H9 (cell line): ENCODE measurements around the gene GPX7. TPM values are rescaled to one million over a fixed set of nuclear protein-coding genes. Genes with fewer than 3 reads are reported as not detected.

Source experiments
- DNase-seq: peaks from one replicate; pipeline ENCODE4 v3.0.0-alpha.2; 2017
- H2AFZ ChIP-seq: one replicate; pipeline ENCODE4 v1.6.1; 2013; ENCODE audit warnings: mild to moderate bottlenecking, low read length, control low read depth, moderate library complexity
- H2AK5ac ChIP-seq: 2 replicates; pipeline ENCODE4 v1.6.1; 2013; ENCODE audit warnings: low read length, control low read depth, mixed read lengths; ENCODE audit not compliant: insufficient read length
- H2BK120ac ChIP-seq: one replicate; pipeline ENCODE4 v1.6.1; 2013; ENCODE audit warnings: low read depth, mild to moderate bottlenecking, low read length, control low read depth, inconsistent platforms; ENCODE audit not compliant: poor library complexity, severe bottlenecking
- H2BK12ac ChIP-seq: 2 replicates; pipeline ENCODE4 v1.6.1; 2013; ENCODE audit warnings: low read length, control low read depth, mixed read lengths, low read depth; ENCODE audit not compliant: insufficient read length
- H2BK15ac ChIP-seq: 2 replicates; pipeline ENCODE4 v1.6.1; 2013; ENCODE audit warnings: low read depth, low read length, control low read depth
- H2BK20ac ChIP-seq: one replicate; pipeline ENCODE4 v1.6.1; 2013; ENCODE audit warnings: low read depth, mild to moderate bottlenecking, low read length, control low read depth, inconsistent platforms; ENCODE audit not compliant: poor library complexity, severe bottlenecking
- H2BK5ac ChIP-seq: 2 replicates; pipeline ENCODE4 v1.6.1; 2013; ENCODE audit warnings: low read length, control low read depth, mixed read lengths; ENCODE audit not compliant: insufficient read length
- H3K14ac ChIP-seq: 2 replicates; pipeline ENCODE4 v1.6.1; 2013; ENCODE audit warnings: low read length, control low read depth; ENCODE audit not compliant: insufficient read depth
- H3K18ac ChIP-seq: 2 replicates; pipeline ENCODE4 v1.6.1; 2013; ENCODE audit warnings: low read depth, mild to moderate bottlenecking, mixed read lengths, low read length, control low read depth; ENCODE audit not compliant: insufficient read length
- H3K23ac ChIP-seq: 2 replicates; pipeline ENCODE4 v1.6.1; 2013; ENCODE audit warnings: low read length, control low read depth, mixed read lengths, low read depth; ENCODE audit not compliant: insufficient read length
- H3K23me2 ChIP-seq: 2 replicates; pipeline ENCODE4 v1.6.1; 2013; ENCODE audit warnings: low read depth, mild to moderate bottlenecking, mixed read lengths, low read length, control low read depth; ENCODE audit not compliant: insufficient read length, poor library complexity, severe bottlenecking
- H3K27ac ChIP-seq: 2 replicates; pipeline ENCODE4 v1.5.1; 2013; ENCODE audit warnings: low read length, control low read depth, mixed read lengths, low read depth; ENCODE audit not compliant: insufficient read length
- H3K27me3 ChIP-seq: 2 replicates; pipeline ENCODE4 v1.6.1; 2013; ENCODE audit warnings: low read length, control low read depth, inconsistent platforms; ENCODE audit not compliant: insufficient read depth
- H3K4ac ChIP-seq: 2 replicates; pipeline ENCODE4 v1.6.1; 2013; ENCODE audit warnings: low read depth, mild to moderate bottlenecking, control low read depth, inconsistent platforms, low read length, moderate library complexity
- H3K4me1 ChIP-seq: 2 replicates; pipeline ENCODE4 v1.6.1; 2013; ENCODE audit warnings: low read length, control low read depth, inconsistent platforms; ENCODE audit not compliant: insufficient read depth
- H3K4me2 ChIP-seq: 2 replicates; pipeline ENCODE4 v1.6.1; 2013; ENCODE audit warnings: low read length, control low read depth, mixed read lengths; ENCODE audit not compliant: insufficient read length, insufficient read depth
- H3K56ac ChIP-seq: 2 replicates; pipeline ENCODE4 v1.6.1; 2013; ENCODE audit warnings: low read depth, mild to moderate bottlenecking, mixed read lengths, low read length, control low read depth; ENCODE audit not compliant: insufficient read length
- H3K79me1 ChIP-seq: 2 replicates; pipeline ENCODE4 v1.6.1; 2013; ENCODE audit warnings: low read depth, mild to moderate bottlenecking, moderate library complexity, low read length, control low read depth, inconsistent platforms; ENCODE audit not compliant: insufficient read depth, poor library complexity, severe bottlenecking
- H3K79me2 ChIP-seq: 2 replicates; pipeline ENCODE4 v1.6.1; 2013; ENCODE audit warnings: low read length, control low read depth, inconsistent platforms; ENCODE audit not compliant: insufficient read depth
- H3K9ac ChIP-seq: 2 replicates; pipeline ENCODE4 v1.6.1; 2013; ENCODE audit warnings: low read length, control low read depth, mixed read lengths; ENCODE audit not compliant: insufficient read length; ENCODE audit errors: extremely low read depth
- H3K9me3 ChIP-seq: one replicate; pipeline ENCODE4 v1.6.1; 2013; ENCODE audit warnings: low read depth, low read length, inconsistent platforms; ENCODE audit not compliant: control insufficient read depth
- H3T11ph ChIP-seq: one replicate; pipeline ENCODE4 v1.6.1; 2013; ENCODE audit warnings: mild to moderate bottlenecking, low read length, control low read depth, inconsistent platforms
- H4K20me1 ChIP-seq: one replicate; pipeline ENCODE4 v1.6.1; 2013; ENCODE audit not compliant: control insufficient read depth, insufficient read length, insufficient read depth
- H4K5ac ChIP-seq: 2 replicates; pipeline ENCODE4 v1.6.1; 2013; ENCODE audit warnings: low read depth, mild to moderate bottlenecking, mixed read lengths, low read length, control low read depth; ENCODE audit not compliant: insufficient read length
- H4K8ac ChIP-seq: replicated peaks from 2 replicates; pipeline ENCODE4 v1.6.1; 2013; ENCODE audit warnings: low read length, control low read depth, mixed read lengths, low read depth; ENCODE audit not compliant: insufficient read length
- H4K91ac ChIP-seq: 2 replicates; pipeline ENCODE4 v1.6.1; 2013; ENCODE audit warnings: low read depth, mild to moderate bottlenecking, moderate library complexity, mixed read lengths, low read length, control low read depth; ENCODE audit not compliant: insufficient read length
- H3K27ac Mint-ChIP-seq, 3 experiments: 2 replicates in 2 of 3; 3 replicates in 1 of 3; pipeline ENCODE4 v1.8.0; 2020 to 2021; ENCODE audit warnings: mixed read lengths in 3 of 3, mild to moderate bottlenecking in 1 of 3, moderate library complexity in 1 of 3
- H3K27me3 Mint-ChIP-seq: 2 replicates; pipeline ENCODE4 v1.8.0; 2021; ENCODE audit warnings: low read depth, mild to moderate bottlenecking, moderate library complexity, mixed read lengths
- H3K36me3 Mint-ChIP-seq, 3 experiments: 2 replicates in 2 of 3; 3 replicates in 1 of 3; pipeline ENCODE4 v1.8.0; 2020 to 2021; ENCODE audit warnings: low read depth in 3 of 3, mixed read lengths in 3 of 3; ENCODE audit not compliant: insufficient read depth in 1 of 3
- H3K4me1 Mint-ChIP-seq, 2 experiments: 2 replicates each; pipeline ENCODE4 v1.8.0; 2020; ENCODE audit warnings: mixed read lengths in 2 of 2
- H3K4me3 Mint-ChIP-seq, 2 experiments: 2 replicates in 1 of 2; 3 replicates in 1 of 2; pipeline ENCODE4 v1.8.0; 2020 to 2021; ENCODE audit warnings: mild to moderate bottlenecking in 2 of 2, mixed read lengths in 2 of 2, moderate library complexity in 1 of 2
- H3K9me3 Mint-ChIP-seq, 2 experiments: 2 replicates in 1 of 2; 3 replicates in 1 of 2; pipeline ENCODE4 v1.8.0; 2020; ENCODE audit warnings: mild to moderate bottlenecking in 2 of 2, mixed read lengths in 2 of 2, moderate library complexity in 1 of 2
- CTCF ChIP-seq: fragments of 200-600 bp; sonication (generic); conservative IDR thresholded peaks from 3 replicates; pipeline ENCODE4 v1.8.0; 2021; ENCODE audit warnings: antibody characterized with exemption, mild to moderate bottlenecking
- WGBS: extraction: QIAGEN DNeasy Blood & Tissue Kit; methylation state at CpG from one replicate; pipeline ENCODE4 v1.1.7; 2013; ENCODE audit warnings: missing lambda C conversion rate, low lambda C conversion rate, mixed read lengths; ENCODE audit not compliant: insufficient read length; ENCODE audit errors: extremely low coverage; 5-methylcytosine and 5-hydroxymethylcytosine counted together
- total RNA-seq: library from RNA; stranded (reverse); gene quantifications from 2 replicates; pipeline ENCODE4 v1.2.1, GENCODE V29; 2021

GPX7 gene
- total RNA-seq, 1 experiment from 2014 or later, result 12.1 TPM

GRCh38 chr1:52571783-52572182, 30.4 kb upstream of the GPX7 start:
- no peak for DNase-seq

More at GRCh38 chr1:52571783-52572182, 30.4 kb upstream of the GPX7 start:
- H3K27ac ChIP-seq, result no peak overlapping the region
- no peaks in the 10 kb centered on the region; a peak in 1 of 7 replicates for H3K36me3 Mint-ChIP-seq
- no peak overlapping the region for H3K14ac ChIP-seq
- H2AFZ ChIP-seq, result no peak overlapping the region
- no peak overlapping the region for H2BK5ac ChIP-seq
- no peak overlapping the region for H4K8ac ChIP-seq
- peaks cover 13 to 16% of the 10 kb centered on the region in 2 experiments for H3K4me1 Mint-ChIP-seq
- no peaks in the 10 kb centered on the region for H3K27me3 ChIP-seq
- no peaks in the 10 kb centered on the region for H3K4me1 ChIP-seq
- no peak overlapping the region for H3K9ac ChIP-seq
- no peak overlapping the region for H3K4ac ChIP-seq
- no peaks in the 10 kb centered on the region for H3K9me3 Mint-ChIP-seq
- no peak overlapping the region for H2AK5ac ChIP-seq
- no peak overlapping the region for H3K56ac ChIP-seq
- no peak overlapping the region for H2BK15ac ChIP-seq
- no peak overlapping the region for H3K4me3 Mint-ChIP-seq
- no peaks in the 10 kb centered on the region for H3K79me1 ChIP-seq
- no peak overlapping the region for H4K5ac ChIP-seq
- no peak overlapping the region for H2BK12ac ChIP-seq
- no peak overlapping the region for H4K91ac ChIP-seq
- no peaks in the 10 kb centered on the region for H3K23me2 ChIP-seq
- no CpG with 5 or more reads among the region's 1 CpG for WGBS
- no peak overlapping the region for H2BK120ac ChIP-seq
- H3K4me2 ChIP-seq, result no peak overlapping the region
- no peaks in the 10 kb centered on the region for H4K20me1 ChIP-seq
- no peaks in the 10 kb centered on the region for H3K79me2 ChIP-seq
- no peak overlapping the region for H3K27ac Mint-ChIP-seq
- H2BK20ac ChIP-seq, result no peak overlapping the region
- TF ChIP-seq CTCF, result no peak
- no peak overlapping the region for H3T11ph ChIP-seq
- H3K27me3 Mint-ChIP-seq, result peaks cover 5% of the 10 kb centered on the region
- no peaks in the 10 kb centered on the region for H3K9me3 ChIP-seq
- no peak overlapping the region for H3K23ac ChIP-seq
- H3K18ac ChIP-seq, result no peak overlapping the region
